Muscle layer of colon (tissue), 2 donors: ENCODE data around the gene GSDME.

Experiments used
- H3K27ac ChIP-seq: one replicate; pipeline ENCODE4 v1.7.0; 2013; ENCODE audit warnings: low read depth, mild to moderate bottlenecking, low read length, moderate library complexity
- H3K27me3 ChIP-seq, 2 donors: one replicate each; pipeline ENCODE4 v1.7.0; 2013; ENCODE audit warnings: low read length in 2 of 2, mild to moderate bottlenecking in 2 of 2; ENCODE audit not compliant: insufficient read depth in 2 of 2, control insufficient read depth in 1 of 2
- H3K36me3 ChIP-seq: one replicate; pipeline ENCODE4 v1.7.0; 2013; ENCODE audit warnings: mild to moderate bottlenecking, low read length; ENCODE audit not compliant: insufficient read depth
- H3K4me1 ChIP-seq: one replicate; pipeline ENCODE4 v1.7.0; 2013; ENCODE audit warnings: mild to moderate bottlenecking, low read length; ENCODE audit not compliant: insufficient read depth
- H3K4me3 ChIP-seq, 2 donors: one replicate each; pipeline ENCODE4 v1.7.0; 2013; ENCODE audit warnings: low read length in 2 of 2, low read depth in 1 of 2, mild to moderate bottlenecking in 1 of 2, moderate library complexity in 1 of 2
- H3K9ac ChIP-seq: one replicate; pipeline ENCODE4 v1.7.0; 2013; ENCODE audit warnings: low read length
- H3K9me3 ChIP-seq: one replicate; pipeline ENCODE4 v1.7.0; 2013; ENCODE audit warnings: mild to moderate bottlenecking, low read length
- donor health status: abdominal sarcoma.
- donor health status: Adenocarcinoma of cecum.

The GSDME gene

DNA sequence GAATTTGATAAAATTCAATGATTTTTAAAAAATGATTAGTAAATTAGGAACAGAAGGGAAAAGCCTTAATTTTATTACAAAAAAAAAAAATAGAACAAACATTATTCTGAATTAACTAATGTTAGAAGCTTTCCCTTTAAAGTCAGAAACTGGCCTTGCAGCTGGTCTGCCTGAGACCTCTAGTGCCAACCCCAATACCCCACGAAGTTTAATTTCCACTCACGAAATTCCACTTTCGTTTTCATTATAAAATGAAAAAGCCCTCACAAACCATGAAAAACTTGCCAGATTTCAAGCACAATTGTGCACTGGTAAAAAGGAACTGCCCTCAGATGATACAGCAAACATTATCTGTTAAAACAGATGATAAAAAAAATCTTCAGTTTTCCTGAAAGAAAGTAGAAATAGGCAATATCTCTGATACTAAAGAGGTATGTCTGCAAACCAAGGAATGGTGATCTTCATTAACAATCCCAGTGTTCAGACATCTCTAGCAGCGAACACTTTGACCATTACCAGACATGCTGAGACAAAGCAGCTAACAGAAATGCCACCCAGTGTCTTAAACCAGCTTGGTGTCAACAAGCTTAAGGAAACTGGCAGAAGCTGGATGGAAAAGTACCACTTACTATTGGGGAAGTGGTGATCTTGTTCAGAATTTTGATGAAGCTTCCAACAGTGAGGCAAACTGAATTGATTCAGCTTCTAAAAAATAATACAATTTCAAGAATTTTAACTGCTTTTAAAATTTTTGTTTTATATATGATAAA is 103.8 kb downstream of the GSDME start:
- H3K9ac ChIP-seq = no peak overlapping the region
- H3K27ac ChIP-seq = no peak overlapping the region
- peak overlapping the region in 1 of 2 donors; percentile 18 for H3K4me3 ChIP-seq

DNA sequence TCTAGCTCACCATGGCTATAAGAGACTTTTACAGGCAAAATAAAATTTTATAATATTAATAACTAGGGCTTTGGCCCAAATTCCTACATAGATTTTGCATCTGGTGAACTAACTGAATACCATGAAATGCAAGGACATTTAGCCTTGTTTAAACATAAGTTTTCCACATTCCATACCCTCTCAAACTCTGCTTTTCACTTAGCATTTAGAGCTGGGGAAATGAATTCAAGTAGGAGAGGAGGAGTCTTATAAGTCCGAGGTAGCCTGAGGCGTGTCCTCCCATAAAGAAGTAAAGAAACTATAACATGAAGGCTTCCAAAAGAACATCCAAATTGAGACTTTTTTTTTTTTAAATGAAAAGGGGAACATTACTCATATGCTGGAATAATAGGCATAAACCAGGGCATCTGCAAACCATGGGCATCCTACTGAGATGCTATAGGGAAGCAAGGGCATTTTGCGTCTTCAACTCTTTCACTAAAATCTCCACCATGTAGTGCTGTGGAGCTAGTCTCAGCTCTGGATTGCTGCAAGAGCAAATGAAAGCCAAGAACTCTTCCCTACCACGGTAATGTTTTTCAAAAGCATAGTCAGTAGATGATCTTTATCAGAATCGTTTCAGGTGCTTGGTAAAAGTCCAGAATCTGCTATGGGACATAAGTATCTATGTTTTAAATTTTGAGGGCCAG is 104.9 kb downstream of the GSDME start:
- Histone ChIP-seq H3K9ac (no peak overlapping the region), H3K4me3 (no peak overlapping the region), H3K9me3 (no peaks in the 10 kb centered on the region), H3K36me3 (no peaks in the 10 kb centered on the region), H3K27ac (no peak overlapping the region), H3K27me3 (no peaks in the 10 kb centered on the region), H3K4me1 (no peaks in the 10 kb centered on the region)

More for the DNA sequence above, 103.8 kb downstream of the GSDME start:
- Histone ChIP-seq H3K36me3 (no peaks in the 10 kb centered on the region), H3K9me3 (no peaks in the 10 kb centered on the region), H3K27me3 (no peaks in the 10 kb centered on the region), H3K4me1 (no peaks in the 10 kb centered on the region)
